Measurements from ENCODE around the gene MPIG6B.

GRCh38 chr6:31690231-31691077 lies 32.7 kb upstream of the MPIG6B start:
- TF ChIP-seq, protein P1, sequence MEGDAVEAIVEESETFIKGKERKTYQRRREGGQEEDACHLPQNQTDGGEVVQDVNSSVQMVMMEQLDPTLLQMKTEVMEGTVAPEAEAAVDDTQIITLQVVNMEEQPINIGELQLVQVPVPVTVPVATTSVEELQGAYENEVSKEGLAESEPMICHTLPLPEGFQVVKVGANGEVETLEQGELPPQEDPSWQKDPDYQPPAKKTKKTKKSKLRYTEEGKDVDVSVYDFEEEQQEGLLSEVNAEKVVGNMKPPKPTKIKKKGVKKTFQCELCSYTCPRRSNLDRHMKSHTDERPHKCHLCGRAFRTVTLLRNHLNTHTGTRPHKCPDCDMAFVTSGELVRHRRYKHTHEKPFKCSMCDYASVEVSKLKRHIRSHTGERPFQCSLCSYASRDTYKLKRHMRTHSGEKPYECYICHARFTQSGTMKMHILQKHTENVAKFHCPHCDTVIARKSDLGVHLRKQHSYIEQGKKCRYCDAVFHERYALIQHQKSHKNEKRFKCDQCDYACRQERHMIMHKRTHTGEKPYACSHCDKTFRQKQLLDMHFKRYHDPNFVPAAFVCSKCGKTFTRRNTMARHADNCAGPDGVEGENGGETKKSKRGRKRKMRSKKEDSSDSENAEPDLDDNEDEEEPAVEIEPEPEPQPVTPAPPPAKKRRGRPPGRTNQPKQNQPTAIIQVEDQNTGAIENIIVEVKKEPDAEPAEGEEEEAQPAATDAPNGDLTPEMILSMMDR (optimal IDR thresholded peaks at IDR 0.05 in 1 of 3, IDR thresholded peaks at IDR 0.05 in 1 of 3, conservative IDR thresholded peaks at IDR 0.05 in 1 of 3; ENCODE audit: extremely low read depth in 1 of 3, insufficient read depth in 2 of 3, low read length in 3 of 3): no peak
- no peak for TF ChIP-seq EZH2 (IDR thresholded peaks at IDR 0.05; ENCODE audit: low read length)

All from keratinocyte (primary cell).